Muscle of leg (tissue), 11 donors: ENCODE data around the gene ERCC6L. TPM values are rescaled to one million over a fixed set of nuclear protein-coding genes. Genes with fewer than 3 reads are reported as not detected.
A peak's percentile ranks its signal among the peaks of the same experiment; 100 is the strongest.

Source experiments
- DNase-seq: peaks from one replicate; pipeline ENCODE4 v3.0.0; 2013
- H3K27ac ChIP-seq: one replicate; pipeline ENCODE4 v1.5.1; 2013; ENCODE audit warnings: mild to moderate bottlenecking, low read length, control low read depth
- H3K27me3 ChIP-seq: one replicate; pipeline ENCODE4 v1.6.1; 2013; ENCODE audit warnings: low read length; ENCODE audit not compliant: control insufficient read depth, insufficient read depth
- H3K36me3 ChIP-seq: one replicate; pipeline ENCODE4 v1.6.1; 2013; ENCODE audit warnings: low read length; ENCODE audit not compliant: control insufficient read depth, insufficient read depth
- H3K4me1 ChIP-seq: one replicate; pipeline ENCODE4 v1.6.1; 2013; ENCODE audit warnings: low read length; ENCODE audit not compliant: control insufficient read depth, insufficient read depth
- H3K4me3 ChIP-seq: one replicate; pipeline ENCODE4 v1.5.1; 2013; ENCODE audit warnings: low read length, control low read depth
- H3K9me3 ChIP-seq: replicated peaks from 2 replicates; pipeline ENCODE4 v1.6.1; 2013; ENCODE audit warnings: low read depth, low read length; ENCODE audit not compliant: control insufficient read depth
- WGBS: methylation state at CpG from one replicate; pipeline ENCODE4 v1.1.5; 2013; ENCODE audit warnings: missing lambda C conversion rate; ENCODE audit not compliant: insufficient coverage; 5-methylcytosine and 5-hydroxymethylcytosine counted together
- polyA plus RNA-seq, 8 donors: library from polyadenylated mRNA; unstranded; fragments of 120-200 nt; gene quantifications; one replicate each; pipeline versions ENCODE4 v1.2.1 to v1.2.3, GENCODE V29; 2013; ENCODE audit warnings: inconsistent platforms in 1 of 8, low replicate concordance in 1 of 8; ENCODE audit not compliant: insufficient read length in 8 of 8, insufficient read depth in 1 of 8
- total RNA-seq: library from RNA; stranded (reverse); fragments of 120-200 nt; gene quantifications from one replicate; pipeline ENCODE4 v1.2.4, GENCODE V29; 2013

Gene ERCC6L
- total and polyA plus RNA-seq, 9 donors: 1.5 to 3.8 (median 2.5) TPM

- 85% methylated on average over 5 of the region's 5 CpGs for whole genome bisulfite sequencing
- H3K9me3 ChIP-seq: no peaks in the 10 kb centered on the region
- no peaks in the 10 kb centered on the region for H3K27me3 ChIP-seq
- peaks cover 4% of the 10 kb centered on the region for H3K4me1 ChIP-seq
- H3K27ac ChIP-seq: no peak overlapping the region
- no peak for DNase-seq
- H3K4me3 ChIP-seq: no peak overlapping the region
- H3K36me3 ChIP-seq: peaks cover 77% of the 10 kb centered on the region
Measured at GRCh38 chrX:72270316-72270866, 31.6 kb upstream of the ERCC6L start.

GRCh38 chrX:72269671-72270251, 30.9 kb upstream of the ERCC6L start:
- no peak for DNase-seq
- Histone ChIP-seq H3K4me1 (peaks cover under 1% of the 10 kb centered on the region), H3K27me3 (no peaks in the 10 kb centered on the region), H3K4me3 (no peak overlapping the region), H3K36me3 (peaks cover 71% of the 10 kb centered on the region), H3K9me3 (no peaks in the 10 kb centered on the region), H3K27ac (no peak overlapping the region)
- no CpG with 5 or more reads among the region's 3 CpGs for WGBS

- no peaks in the 10 kb centered on the region for H3K27me3 ChIP-seq
- H3K9me3 ChIP-seq: no peaks in the 10 kb centered on the region
- no peak for DNase-seq
- WGBS: 82% methylated on average over 1 of the region's 2 CpGs
- H3K4me3 ChIP-seq: no peak overlapping the region
- no peaks in the 10 kb centered on the region for H3K4me1 ChIP-seq
- peaks cover 61% of the 10 kb centered on the region for H3K36me3 ChIP-seq
- no peak overlapping the region for H3K27ac ChIP-seq
Measured at GRCh38 chrX:72268597-72269365, 30.0 kb upstream of the ERCC6L start.

- no CpG with 5 or more reads among the region's 3 CpGs for WGBS
- no peaks in the 10 kb centered on the region for H3K9me3 ChIP-seq
Measured at GRCh38 chrX:72265263-72265662, 26.4 kb upstream of the ERCC6L start.

GRCh38 chrX:72262077-72262476, 23.2 kb upstream of the ERCC6L start:
- 60% methylated on average over 2 of the region's 7 CpGs for WGBS
- Histone ChIP-seq H3K27me3 (peaks cover 15% of the 10 kb centered on the region), H3K27ac (no peak overlapping the region), H3K4me1 (no peaks in the 10 kb centered on the region), H3K36me3 (peaks cover under 1% of the 10 kb centered on the region), H3K9me3 (no peaks in the 10 kb centered on the region), H3K4me3 (no peak overlapping the region)
- DNase-seq: no peak

More at GRCh38 chrX:72265263-72265662, 26.4 kb upstream of the ERCC6L start:
- Histone ChIP-seq H3K4me1 (no peaks in the 10 kb centered on the region), H3K27ac (no peak overlapping the region), H3K4me3 (no peak overlapping the region), H3K36me3 (peaks cover 26% of the 10 kb centered on the region), H3K27me3 (peaks cover 2% of the 10 kb centered on the region)
- DNase-seq: no peak

GRCh38 chrX:72260448-72260847, 21.6 kb upstream of the ERCC6L start:
- WGBS: 79% methylated on average over 4 of the region's 4 CpGs
- Histone ChIP-seq H3K27me3 (peaks cover 26% of the 10 kb centered on the region), H3K4me1 (no peaks in the 10 kb centered on the region), H3K27ac (no peak overlapping the region), H3K36me3 (no peaks in the 10 kb centered on the region), H3K9me3 (no peaks in the 10 kb centered on the region), H3K4me3 (no peak overlapping the region)
- no peak for DNase-seq

- Histone ChIP-seq H3K4me1 (no peaks in the 10 kb centered on the region), H3K4me3 (no peak overlapping the region), H3K36me3 (no peaks in the 10 kb centered on the region), H3K9me3 (no peaks in the 10 kb centered on the region), H3K27ac (no peak overlapping the region), H3K27me3 (peaks cover 38% of the 10 kb centered on the region)
- peak; percentile 71 for DNase-seq
- WGBS: 21% methylated on average over 3 of the region's 7 CpGs
Measured at GRCh38 chrX:72258174-72258573, 19.3 kb upstream of the ERCC6L start.

GRCh38 chrX:72255864-72256263, 17.0 kb upstream of the ERCC6L start:
- Histone ChIP-seq H3K9me3 (no peaks in the 10 kb centered on the region), H3K4me1 (no peaks in the 10 kb centered on the region), H3K4me3 (no peak overlapping the region), H3K27me3 (peaks cover 44% of the 10 kb centered on the region), H3K27ac (no peak overlapping the region), H3K36me3 (no peaks in the 10 kb centered on the region)
- DNase-seq: no peak
- 60% methylated on average over 3 of the region's 7 CpGs for WGBS

- WGBS: 13% methylated on average over 19 of the region's 24 CpGs
- no peak overlapping the region for H3K4me3 ChIP-seq
Measured at GRCh38 chrX:72255445-72255844, 16.6 kb upstream of the ERCC6L start.

GRCh38 chrX:72254816-72255215, 16.0 kb upstream of the ERCC6L start:
- Histone ChIP-seq H3K27me3 (peaks cover 42% of the 10 kb centered on the region), H3K4me3 (no peak overlapping the region), H3K9me3 (no peaks in the 10 kb centered on the region), H3K36me3 (no peaks in the 10 kb centered on the region), H3K4me1 (no peaks in the 10 kb centered on the region), H3K27ac (no peak overlapping the region)
- DNase-seq: no peak
- 15% methylated on average over 11 of the region's 17 CpGs for WGBS

More at GRCh38 chrX:72255445-72255844, 16.6 kb upstream of the ERCC6L start:
- Histone ChIP-seq H3K36me3 (no peaks in the 10 kb centered on the region), H3K27me3 (peaks cover 44% of the 10 kb centered on the region), H3K27ac (no peak overlapping the region), H3K9me3 (no peaks in the 10 kb centered on the region), H3K4me1 (no peaks in the 10 kb centered on the region)
- no peak for DNase-seq
